K562 (cell line): ENCODE results near the gene DDX5. TPM values are rescaled to one million over a fixed set of nuclear protein-coding genes. Genes with fewer than 3 reads are reported as not detected.

Source experiments
- CAMTA2 ChIP-seq: fragments of 250-450 bp; sonication (Bioruptor Pico); conservative IDR thresholded peaks from 2 replicates; pipeline ENCODE4 v1.5.1; 2022
- DDX20 ChIP-seq: fragments of 450-650 bp; IDR thresholded peaks from 2 replicates; pipeline ENCODE4 v1.6.1; 2016; ENCODE audit warnings: missing genetic modification characterization, low read depth, mild to moderate bottlenecking, missing compliant biosample characterization, moderate library complexity
- HNRNPUL1 ChIP-seq: fragments of 200-400 bp; formaldehyde crosslinking; IDR thresholded peaks from 2 replicates; pipeline ENCODE4 v1.6.1; 2017; ENCODE audit warnings: low read length
- NONO ChIP-seq, 2 experiments: fragments of 200-400 bp in 1 of 2; fragments of 450-650 bp in 1 of 2; formaldehyde crosslinking in 1 of 2; IDR thresholded peaks; 2 replicates each; pipeline ENCODE4 v1.6.1; 2017; ENCODE audit warnings: low read depth in 2 of 2, mild to moderate bottlenecking in 2 of 2, moderate library complexity in 2 of 2, low read length in 1 of 2
- NR2C1 ChIP-seq, 2 experiments: fragments of 450-650 bp; IDR thresholded peaks; 2 replicates each; pipeline ENCODE4 v1.6.1; 2017; ENCODE audit warnings: mild to moderate bottlenecking in 2 of 2, antibody characterized with exemption in 1 of 2, inconsistent platforms in 1 of 2, missing compliant biosample characterization in 1 of 2, missing genetic modification characterization in 1 of 2
- PATZ1 ChIP-seq: fragments of 250-450 bp; sonication (Bioruptor Pico); IDR thresholded peaks from 2 replicates; pipeline ENCODE4 v1.5.0; 2020; ENCODE audit warnings: mild to moderate bottlenecking, borderline replicate concordance
- RB1 ChIP-seq: fragments of 450-650 bp; IDR thresholded peaks from 2 replicates; pipeline ENCODE4 v1.6.1; 2017; ENCODE audit warnings: low read depth, mild to moderate bottlenecking
- REST ChIP-seq, 2 experiments: fragments of 450-650 bp; formaldehyde crosslinking in 1 of 2; IDR thresholded peaks; 2 replicates each; pipeline versions ENCODE4 v1.4.0 to v1.6.1; 2014 to 2020; ENCODE audit warnings: mild to moderate bottlenecking in 2 of 2, borderline replicate concordance in 1 of 2, low read depth in 1 of 2
- SIN3A ChIP-seq, 2 experiments: fragments of 150-350 bp in 1 of 2; IDR thresholded peaks; 2 replicates each; pipeline ENCODE4 v1.6.1; 2011 to 2016; ENCODE audit warnings: borderline replicate concordance in 2 of 2, low read depth in 2 of 2, low read length in 2 of 2, mild to moderate bottlenecking in 2 of 2, moderate library complexity in 2 of 2; ENCODE audit not compliant: control insufficient read depth in 1 of 2
- SMARCE1 ChIP-seq: fragments of 450-650 bp; IDR thresholded peaks from 2 replicates; pipeline ENCODE4 v1.7.1; 2016; ENCODE audit warnings: mild to moderate bottlenecking
- STAG1 ChIP-seq: sonication (generic); formaldehyde crosslinking; IDR thresholded peaks from 2 replicates; pipeline ENCODE4 v1.5.0; 2020; ENCODE audit warnings: missing genetic modification reagents, borderline replicate concordance
- ZNF263 ChIP-seq: sonication (generic); formaldehyde crosslinking; IDR thresholded peaks from 2 replicates; pipeline ENCODE4 v1.8.0; 2022; ENCODE audit warnings: mild to moderate bottlenecking, missing genetic modification reagents, borderline replicate concordance
- ZNF449 ChIP-seq: fragments of 250-450 bp; sonication (Bioruptor Pico); IDR thresholded peaks from 2 replicates; pipeline ENCODE4 v1.8.0; 2022; ENCODE audit warnings: moderate library complexity, mild to moderate bottlenecking, inconsistent platforms
- ZNF778 ChIP-seq: fragments of 450-650 bp; formaldehyde crosslinking; IDR thresholded peaks from 2 replicates; pipeline ENCODE4 v1.4.0; 2020; ENCODE audit warnings: mild to moderate bottlenecking, moderate library complexity
- polyA plus RNA-seq, 8 experiments: library from polyadenylated mRNA; depleted of rRNA in 4 of 8; stranded (reverse) in 5 of 8; unstranded in 3 of 8; fragments of >200 nt; fragmentation: Nextera tagmentation in 2 of 8; fragmentation: Illumina TruSeq in 1 of 8; extraction: Ambion mirVana in 2 of 8; extraction: Trizol in 1 of 8; gene quantifications; 2 replicates each; pipeline versions ENCODE4 v1.2.1 to v1.2.3, GENCODE V29; 2011 to 2014; ENCODE audit warnings: inconsistent platforms in 1 of 8, missing spikeins in 1 of 8
- total RNA-seq, 7 experiments: library from RNA; depleted of rRNA in 6 of 7; stranded (reverse); fragments of >200 nt in 6 of 7; fragmentation: Illumina TruSeq in 2 of 7; extraction: Trizol in 2 of 7; gene quantifications; 2 replicates each; pipeline versions ENCODE4 v1.2.1 to v1.2.3, GENCODE V29; 2011 to 2021; ENCODE audit warnings: low replicate concordance in 1 of 7

The DDX5 gene
- total and polyA plus RNA-seq, 9 of the 15 experiments (the other 6 are each of a cell fraction or from before 2014, with no cell fraction given), result 306 to 1,639 (median 604) TPM

GRCh38 chr17:64506576-64507412 is 705 bp upstream of the DDX5 start, which contains the start of gene CEP95 (continued):
- TF ChIP-seq ZNF449 (no peak), STAG1 (CRISPR knock-in tag) (peak; percentile 37; the same call in 1 of the 2 replicates), NONO (IDR thresholded peaks at IDR 0.05; ENCODE audit: low read depth in 2 of 2, low read length in 1 of 2) (0 out of 4 replicates have a peak, but pooled peaks of 1 of the 2 experiments have one; percentile 11), CAMTA2 (CRISPR knock-in tag) (no peak), ZNF778 (no peak), DDX20 (tag) (no peak), SMARCE1 (no peak), ZNF263 (CRISPR knock-in tag) (peak; percentile 73), SIN3A (IDR thresholded peaks at IDR 0.05; ENCODE audit: borderline replicate concordance in 2 of 2, control insufficient read depth in 1 of 2, low read depth in 2 of 2, low read length in 2 of 2) (peak; percentile 24 to 91; a peak in 2 of 4 replicates), RB1 (peak; percentile 41; the same call in 1 of the 2 replicates), PATZ1 (no peak), HNRNPUL1 (no peak), REST (IDR thresholded peaks at IDR 0.05; ENCODE audit: borderline replicate concordance) (no peak), REST (CRISPR knock-in tag; IDR thresholded peaks at IDR 0.05; ENCODE audit: low read depth) (0 out of 2 replicates have a peak, but pooled peaks have one; percentile 54), NR2C1 (IDR thresholded peaks at IDR 0.05) (peak; percentile 39; the same call in 1 of the 2 replicates), NR2C1 (tag; IDR thresholded peaks at IDR 0.05) (no peak)
